Measurements from ENCODE around the gene HOXC13. TPM values are rescaled to one million over a fixed set of nuclear protein-coding genes. Genes with fewer than 3 reads are reported as not detected.

The HOXC13 gene
- total and polyA plus RNA-seq, 2 of the 13 experiments (the other 11 are each of a cell fraction or from before 2014, with no cell fraction given) = 0.07 TPM; not detected in 1

GRCh38 chr12:53961025-53961761 lies 22.6 kb downstream of the HOXC13 start (continued):
- TF ChIP-seq ESRRA (CRISPR knock-in tag; IDR thresholded peaks at IDR 0.05; ENCODE audit: low read depth) (no peak), STAG1 (CRISPR knock-in tag; IDR thresholded peaks at IDR 0.05) (peak; percentile 75), RARG (CRISPR knock-in tag; IDR thresholded peaks at IDR 0.05; ENCODE audit: low read depth) (no peak), GABPB1 (CRISPR knock-in tag; IDR thresholded peaks at IDR 0.05) (peak; percentile 52; the same call in 1 of the 2 replicates), TP53 (CRISPR knock-in tag; conservative IDR thresholded peaks at IDR 0.05) (no peak), TFDP2 (CRISPR knock-in tag; IDR thresholded peaks at IDR 0.05) (no peak), MED13 (CRISPR knock-in tag; IDR thresholded peaks at IDR 0.05) (no peak), MTF1 (CRISPR knock-in tag; IDR thresholded peaks at IDR 0.05) (no peak), ZNF256 (CRISPR knock-in tag; conservative IDR thresholded peaks at IDR 0.05) (no peak), MTA1 (CRISPR knock-in tag; IDR thresholded peaks at IDR 0.05; ENCODE audit: borderline replicate concordance) (no peak), ZNF724P (CRISPR knock-in tag; IDR thresholded peaks at IDR 0.05; ENCODE audit: borderline replicate concordance) (no peak), ZNF234 (CRISPR knock-in tag; conservative IDR thresholded peaks at IDR 0.05) (no peak), ZNF768 (CRISPR knock-in tag; IDR thresholded peaks at IDR 0.05) (peak; percentile 25; the same call in 1 of the 2 replicates), GMEB1 (CRISPR knock-in tag; IDR thresholded peaks at IDR 0.05; ENCODE audit: borderline replicate concordance) (no peak)
- TF ChIP-seq, protein P1, sequence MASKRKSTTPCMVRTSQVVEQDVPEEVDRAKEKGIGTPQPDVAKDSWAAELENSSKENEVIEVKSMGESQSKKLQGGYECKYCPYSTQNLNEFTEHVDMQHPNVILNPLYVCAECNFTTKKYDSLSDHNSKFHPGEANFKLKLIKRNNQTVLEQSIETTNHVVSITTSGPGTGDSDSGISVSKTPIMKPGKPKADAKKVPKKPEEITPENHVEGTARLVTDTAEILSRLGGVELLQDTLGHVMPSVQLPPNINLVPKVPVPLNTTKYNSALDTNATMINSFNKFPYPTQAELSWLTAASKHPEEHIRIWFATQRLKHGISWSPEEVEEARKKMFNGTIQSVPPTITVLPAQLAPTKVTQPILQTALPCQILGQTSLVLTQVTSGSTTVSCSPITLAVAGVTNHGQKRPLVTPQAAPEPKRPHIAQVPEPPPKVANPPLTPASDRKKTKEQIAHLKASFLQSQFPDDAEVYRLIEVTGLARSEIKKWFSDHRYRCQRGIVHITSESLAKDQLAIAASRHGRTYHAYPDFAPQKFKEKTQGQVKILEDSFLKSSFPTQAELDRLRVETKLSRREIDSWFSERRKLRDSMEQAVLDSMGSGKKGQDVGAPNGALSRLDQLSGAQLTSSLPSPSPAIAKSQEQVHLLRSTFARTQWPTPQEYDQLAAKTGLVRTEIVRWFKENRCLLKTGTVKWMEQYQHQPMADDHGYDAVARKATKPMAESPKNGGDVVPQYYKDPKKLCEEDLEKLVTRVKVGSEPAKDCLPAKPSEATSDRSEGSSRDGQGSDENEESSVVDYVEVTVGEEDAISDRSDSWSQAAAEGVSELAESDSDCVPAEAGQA (IDR thresholded peaks at IDR 0.05; ENCODE audit: low read depth) = no peak
- TF ChIP-seq, protein P1 (CRISPR knock-in tag; IDR thresholded peaks at IDR 0.05; ENCODE audit: borderline replicate concordance) = no peak
- TF ChIP-seq, protein P2, sequence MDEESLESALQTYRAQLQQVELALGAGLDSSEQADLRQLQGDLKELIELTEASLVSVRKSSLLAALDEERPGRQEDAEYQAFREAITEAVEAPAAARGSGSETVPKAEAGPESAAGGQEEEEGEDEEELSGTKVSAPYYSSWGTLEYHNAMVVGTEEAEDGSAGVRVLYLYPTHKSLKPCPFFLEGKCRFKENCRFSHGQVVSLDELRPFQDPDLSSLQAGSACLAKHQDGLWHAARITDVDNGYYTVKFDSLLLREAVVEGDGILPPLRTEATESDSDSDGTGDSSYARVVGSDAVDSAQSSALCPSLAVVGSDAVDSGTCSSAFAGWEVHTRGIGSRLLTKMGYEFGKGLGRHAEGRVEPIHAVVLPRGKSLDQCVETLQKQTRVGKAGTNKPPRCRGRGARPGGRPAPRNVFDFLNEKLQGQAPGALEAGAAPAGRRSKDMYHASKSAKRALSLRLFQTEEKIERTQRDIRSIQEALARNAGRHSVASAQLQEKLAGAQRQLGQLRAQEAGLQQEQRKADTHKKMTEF (CRISPR knock-in tag; IDR thresholded peaks at IDR 0.05) = no peak

Measured in HepG2 (cell line).